ENCODE results near the gene LETM1.

- TF ChIP-seq, protein P1, sequence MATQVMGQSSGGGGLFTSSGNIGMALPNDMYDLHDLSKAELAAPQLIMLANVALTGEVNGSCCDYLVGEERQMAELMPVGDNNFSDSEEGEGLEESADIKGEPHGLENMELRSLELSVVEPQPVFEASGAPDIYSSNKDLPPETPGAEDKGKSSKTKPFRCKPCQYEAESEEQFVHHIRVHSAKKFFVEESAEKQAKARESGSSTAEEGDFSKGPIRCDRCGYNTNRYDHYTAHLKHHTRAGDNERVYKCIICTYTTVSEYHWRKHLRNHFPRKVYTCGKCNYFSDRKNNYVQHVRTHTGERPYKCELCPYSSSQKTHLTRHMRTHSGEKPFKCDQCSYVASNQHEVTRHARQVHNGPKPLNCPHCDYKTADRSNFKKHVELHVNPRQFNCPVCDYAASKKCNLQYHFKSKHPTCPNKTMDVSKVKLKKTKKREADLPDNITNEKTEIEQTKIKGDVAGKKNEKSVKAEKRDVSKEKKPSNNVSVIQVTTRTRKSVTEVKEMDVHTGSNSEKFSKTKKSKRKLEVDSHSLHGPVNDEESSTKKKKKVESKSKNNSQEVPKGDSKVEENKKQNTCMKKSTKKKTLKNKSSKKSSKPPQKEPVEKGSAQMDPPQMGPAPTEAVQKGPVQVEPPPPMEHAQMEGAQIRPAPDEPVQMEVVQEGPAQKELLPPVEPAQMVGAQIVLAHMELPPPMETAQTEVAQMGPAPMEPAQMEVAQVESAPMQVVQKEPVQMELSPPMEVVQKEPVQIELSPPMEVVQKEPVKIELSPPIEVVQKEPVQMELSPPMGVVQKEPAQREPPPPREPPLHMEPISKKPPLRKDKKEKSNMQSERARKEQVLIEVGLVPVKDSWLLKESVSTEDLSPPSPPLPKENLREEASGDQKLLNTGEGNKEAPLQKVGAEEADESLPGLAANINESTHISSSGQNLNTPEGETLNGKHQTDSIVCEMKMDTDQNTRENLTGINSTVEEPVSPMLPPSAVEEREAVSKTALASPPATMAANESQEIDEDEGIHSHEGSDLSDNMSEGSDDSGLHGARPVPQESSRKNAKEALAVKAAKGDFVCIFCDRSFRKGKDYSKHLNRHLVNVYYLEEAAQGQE (IDR thresholded peaks at IDR 0.05; ENCODE audit: insufficient read depth in 1 of 2, low read depth in 2 of 2, low read length in 2 of 2): no peak
- TF ChIP-seq POLR2AphosphoS5 (IDR thresholded peaks at IDR 0.05; ENCODE audit: low read depth, low read length) (no peak), TAF1 (IDR thresholded peaks at IDR 0.05; ENCODE audit: borderline replicate concordance, insufficient read depth, low read length) (no peak), SIN3A (IDR thresholded peaks at IDR 0.05; ENCODE audit: borderline replicate concordance, insufficient read depth, low read length) (no peak)
These were observed 48.6 kb downstream of the LETM1 start for GRCh38 chr4:1807332-1807777.

Data from PFSK-1 (cell line).